Activated CD4-positive, alpha-beta T cell treated with anti-CD3 and anti-CD28 coated beads, Interleukin-2, amount 10 ng/mL, durations not matched to agents 24 days and 14 days (primary cell): ENCODE results near the gene TMEM214. TPM values are rescaled to one million over a fixed set of nuclear protein-coding genes. Genes with fewer than 3 reads are reported as not detected.
"Not testable (repeated sequence)": the region's sequence is repeated elsewhere in the genome, so short reads cannot be mapped to it uniquely, and the experiment has no call there.

Source experiments
- DNase-seq: peaks from one replicate; pipeline ENCODE4 v3.0.0; 2022
- H3K27ac Mint-ChIP-seq: one replicate; pipeline ENCODE4 v1.8.0; 2022; ENCODE audit warnings: mild to moderate bottlenecking, mixed read lengths
- H3K27me3 Mint-ChIP-seq: one replicate; pipeline ENCODE4 v1.8.0; 2022; ENCODE audit warnings: mixed read lengths
- H3K36me3 Mint-ChIP-seq: one replicate; pipeline ENCODE4 v1.8.0; 2022; ENCODE audit warnings: low read depth, mild to moderate bottlenecking, mixed read lengths
- H3K4me1 Mint-ChIP-seq: one replicate; pipeline ENCODE4 v1.8.0; 2021; ENCODE audit warnings: mixed read lengths
- H3K4me3 Mint-ChIP-seq: one replicate; pipeline ENCODE4 v1.8.0; 2022; ENCODE audit warnings: mild to moderate bottlenecking, moderate library complexity, mixed read lengths
- H3K9me3 Mint-ChIP-seq: one replicate; pipeline ENCODE4 v1.8.0; 2021; ENCODE audit warnings: mixed read lengths
- intact Hi-C: fragments of 100-400 bp; cut with micrococcal nuclease; formaldehyde crosslinking; loops from one replicate; pipeline ENCODE4 v1.15.1; 2023
- total RNA-seq: library from RNA; stranded (reverse); gene quantifications from 2 replicates; pipeline ENCODE4 v1.2.3, GENCODE V29; 2022

The TMEM214 gene
- total RNA-seq, 1 donor from 2014 or later, result 93.4 TPM

- Mint-ChIP-seq H3K9me3 (no peaks in the 10 kb centered on the region), H3K36me3 (peaks cover 31% of the 10 kb centered on the region), H3K4me1 (peaks cover 62% of the 10 kb centered on the region), H3K27me3 (no peaks in the 10 kb centered on the region), H3K27ac (peak overlapping the region; percentile 92), H3K4me3 (peak overlapping the region; percentile 85)
- DNase-seq, result peak; percentile 80
- intact Hi-C loops, result loop anchor here (1.0 to 5.0 kb wide), 6 partner anchors 9 to 285 kb away; partner anchors contain the start of genes GTF3C2, KHK and TMEM214
Observed at GRCh38 chr2:27071990-27072830, 39.4 kb downstream of the TMEM214 start.

GRCh38 chr2:27072920-27073319 is 40.2 kb downstream of the TMEM214 start:
- peak overlapping the region; percentile 85 for H3K4me3 Mint-ChIP-seq

GRCh38 chr2:27073782-27074181 is 41.0 kb downstream of the TMEM214 start:
- H3K27ac Mint-ChIP-seq, result peak overlapping the region; percentile 59
- no peaks in the 10 kb centered on the region for H3K9me3 Mint-ChIP-seq
- H3K27me3 Mint-ChIP-seq, result no peaks in the 10 kb centered on the region
- peaks cover 58% of the 10 kb centered on the region for H3K4me1 Mint-ChIP-seq
- no peak overlapping the region for H3K4me3 Mint-ChIP-seq
- DNase-seq, result no peak
- intact Hi-C loops, result loop anchor here (5.0 kb wide), 1 partner anchor 284 kb away; the partner anchor contains the start of gene GTF3C2
- peaks cover 21% of the 10 kb centered on the region for H3K36me3 Mint-ChIP-seq

More at GRCh38 chr2:27072920-27073319, 40.2 kb downstream of the TMEM214 start:
- DNase-seq, result no peak
- Mint-ChIP-seq H3K36me3 (peaks cover 26% of the 10 kb centered on the region), H3K27me3 (no peaks in the 10 kb centered on the region), H3K27ac (peak overlapping the region; percentile 92), H3K4me1 (peaks cover 63% of the 10 kb centered on the region), H3K9me3 (no peaks in the 10 kb centered on the region)
- intact Hi-C loops, result loop anchor here (5.0 kb wide), 1 partner anchor 284 kb away; the partner anchor contains the start of gene GTF3C2

GRCh38 chr2:27074738-27075565 is 42.2 kb downstream of the TMEM214 start:
- Mint-ChIP-seq H3K27me3 (no peaks in the 10 kb centered on the region), H3K27ac (peak overlapping the region; percentile 84), H3K4me3 (peak overlapping the region; percentile 58), H3K36me3 (peaks cover 10% of the 10 kb centered on the region), H3K9me3 (no peaks in the 10 kb centered on the region), H3K4me1 (peaks cover 49% of the 10 kb centered on the region)
- DNase-seq, result peak; percentile 82
- intact Hi-C loops, result loop anchor here (5.0 kb wide), 1 partner anchor 282 kb away; the partner anchor contains the start of gene GTF3C2

- DNase-seq, H3K27me3 Mint-ChIP-seq, H3K9me3 Mint-ChIP-seq, H3K36me3 Mint-ChIP-seq, intact Hi-C loops: not testable (repeated sequence)
- Mint-ChIP-seq H3K4me1 (peaks cover 49% of the 10 kb centered on the region), H3K4me3 (peak overlapping the region; percentile 58), H3K27ac (peak overlapping the region; percentile 84)
Observed at GRCh38 chr2:27075566-27075871, 42.8 kb downstream of the TMEM214 start.

- DNase-seq, result no peak
- intact Hi-C loops, result no loop called here
- H3K4me3 Mint-ChIP-seq, result peak overlapping the region; percentile 13
- peak overlapping the region; percentile 64 for H3K27ac Mint-ChIP-seq
- peaks cover 52% of the 10 kb centered on the region for H3K4me1 Mint-ChIP-seq
- H3K9me3 Mint-ChIP-seq, result no peaks in the 10 kb centered on the region
- no peaks in the 10 kb centered on the region for H3K36me3 Mint-ChIP-seq
- no peaks in the 10 kb centered on the region for H3K27me3 Mint-ChIP-seq
Observed at GRCh38 chr2:27076323-27076722, 43.6 kb downstream of the TMEM214 start.

- DNase-seq, result no peak
- Mint-ChIP-seq H3K9me3 (no peaks in the 10 kb centered on the region), H3K36me3 (no peaks in the 10 kb centered on the region), H3K4me3 (no peak overlapping the region), H3K27ac (peak overlapping the region; percentile 21), H3K4me1 (peaks cover 54% of the 10 kb centered on the region), H3K27me3 (no peaks in the 10 kb centered on the region)
- intact Hi-C loops, result no loop called here
Observed at GRCh38 chr2:27077231-27077630, 44.5 kb downstream of the TMEM214 start.

GRCh38 chr2:27078267-27079194 is 45.8 kb downstream of the TMEM214 start, which contains the start of gene EMILIN1:
EMILIN1 (plus strand) TSS chr2:27078615; CDS start chr2:27079066, 451 bp downstream.
- H3K4me1 Mint-ChIP-seq, result peaks cover 45% of the 10 kb centered on the region
- intact Hi-C loops, result no loop called here
- no peaks in the 10 kb centered on the region for H3K9me3 Mint-ChIP-seq
- H3K36me3 Mint-ChIP-seq, result no peaks in the 10 kb centered on the region
- DNase-seq, result no peak
- peak within 1 kb of the TSS; percentile 39 for H3K27ac Mint-ChIP-seq
- H3K4me3 Mint-ChIP-seq, result no peak within 1 kb of the TSS
- H3K27me3 Mint-ChIP-seq, result no peaks in the 10 kb centered on the region

GRCh38 chr2:27079233-27080139 is 46.7 kb downstream of the TMEM214 start:
- DNase-seq, result peak; percentile 60
- Mint-ChIP-seq H3K4me3 (no peak overlapping the region), H3K4me1 (peaks cover 39% of the 10 kb centered on the region), H3K36me3 (no peaks in the 10 kb centered on the region), H3K9me3 (no peaks in the 10 kb centered on the region), H3K27me3 (no peaks in the 10 kb centered on the region), H3K27ac (peak overlapping the region; percentile 80)
- intact Hi-C loops, result no loop called here

GRCh38 chr2:27080140-27080469 is 47.3 kb downstream of the TMEM214 start:
- H3K9me3 Mint-ChIP-seq, result no peaks in the 10 kb centered on the region
- no peak for DNase-seq
- intact Hi-C loops, result no loop called here
- no peaks in the 10 kb centered on the region for H3K36me3 Mint-ChIP-seq
- H3K4me3 Mint-ChIP-seq, result peak overlapping the region; percentile 68
- H3K27me3 Mint-ChIP-seq, result no peaks in the 10 kb centered on the region
- H3K4me1 Mint-ChIP-seq, result peaks cover 35% of the 10 kb centered on the region
- H3K27ac Mint-ChIP-seq, result peak overlapping the region; percentile 80

- intact Hi-C loops, result no loop called here
- no peaks in the 10 kb centered on the region for H3K27me3 Mint-ChIP-seq
- H3K36me3 Mint-ChIP-seq, result no peaks in the 10 kb centered on the region
- no peaks in the 10 kb centered on the region for H3K9me3 Mint-ChIP-seq
- H3K4me3 Mint-ChIP-seq, result peak overlapping the region; percentile 82
- DNase-seq, result no peak
- H3K27ac Mint-ChIP-seq, result peak overlapping the region; percentile 98
- H3K4me1 Mint-ChIP-seq, result peaks cover 35% of the 10 kb centered on the region
Observed at GRCh38 chr2:27080603-27080936, 47.8 kb downstream of the TMEM214 start.

GRCh38 chr2:27081984-27082772 is 49.4 kb downstream of the TMEM214 start:
- H3K27ac Mint-ChIP-seq, result peak overlapping the region; percentile 98
- no peaks in the 10 kb centered on the region for H3K36me3 Mint-ChIP-seq
- H3K4me3 Mint-ChIP-seq, result peak overlapping the region; percentile 82
- peaks cover 32% of the 10 kb centered on the region for H3K4me1 Mint-ChIP-seq
- DNase-seq, result peak; percentile 60
- no peaks in the 10 kb centered on the region for H3K27me3 Mint-ChIP-seq
- H3K9me3 Mint-ChIP-seq, result no peaks in the 10 kb centered on the region
- intact Hi-C loops, result loop anchor here (1.0 kb wide), 2 partner anchors 11 to 32 kb away; partner anchors contain the start of gene OST4
